Measurements from ENCODE around the gene LRRC71. TPM values are rescaled to one million over a fixed set of nuclear protein-coding genes. Genes with fewer than 3 reads are reported as not detected.
A peak's percentile ranks its signal among the peaks of the same experiment; 100 is the strongest.
"Not testable (repeated sequence)": the region's sequence is repeated elsewhere in the genome, so short reads cannot be mapped to it uniquely, and the experiment has no call there.

LRRC71 gene
- total and polyA plus RNA-seq, 10 of the 15 experiments (the other 5 are each of a cell fraction or from before 2014, with no cell fraction given), result not detected

GRCh38 chr1:156926695-156927094 is 6.3 kb downstream of the LRRC71 start:
- H3K9me3 ChIP-seq (replicated peaks; ENCODE audit: control insufficient read depth, insufficient read depth, low read length); intact Hi-C loops (cut with micrococcal nuclease; ENCODE audit: unreplicated experiment); FAIRE-seq; H2AFZ ChIP-seq (ENCODE audit: control insufficient read depth, low read depth, low read length); H3K27ac ChIP-seq (ENCODE audit: control insufficient read depth, insufficient read depth); H3K36me3 ChIP-seq (ENCODE audit: control insufficient read depth in 2 of 2, insufficient read depth in 2 of 2, low read length in 1 of 2); DNase-seq (ENCODE audit: low read depth, low spot score); ATAC-seq; H4K20me1 ChIP-seq (ENCODE audit: control insufficient read depth, insufficient read depth); POLR2A ChIA-PET; H3K9ac ChIP-seq (ENCODE audit: control insufficient read depth, insufficient read depth, low read length); H3K4me3 ChIP-seq; H3K4me2 ChIP-seq (ENCODE audit: control insufficient read depth, insufficient read depth); BruUV-seq (replicated peaks); in situ Hi-C loops (cut with MboI); H3K79me2 ChIP-seq (ENCODE audit: control insufficient read depth, insufficient read depth, low read length); SMC1A ChIA-PET (ENCODE audit: uncharacterized antibody, unreplicated experiment); H3K4me1 ChIP-seq (ENCODE audit: control insufficient read depth, insufficient read depth, low read length): not testable (repeated sequence)
- H3K27me3 ChIP-seq (replicated peaks in 1 of 2; ENCODE audit: control insufficient read depth in 2 of 2, insufficient read depth in 2 of 2, low read length in 1 of 2), result peaks cover 20 to 28% of the 10 kb centered on the region in 2 experiments
- 19% methylated on average over 6 of the region's 6 CpGs for WGBS (ENCODE audit: insufficient coverage, insufficient replicate concordance, low lambda C conversion rate, missing lambda C conversion rate)
- ChIA-PET RAD21 (ENCODE audit: unreplicated experiment) (interaction anchor here (1.4 to 2.0 kb wide), 3 partner anchors 35 to 147 kb away, joined by 3 to 5 read pairs (median 4); partner anchors contain the start of gene NTRK1), CTCF (interaction anchor here (1.1 to 1.6 kb wide), 3 partner anchors 10 to 67 kb away, joined by 3 to 4 read pairs (median 4); no protein-coding TSS in a partner anchor)

- Histone ChIP-seq H3K36me3 (ENCODE audit: control insufficient read depth in 2 of 2, insufficient read depth in 2 of 2, low read length in 1 of 2) (no peaks in the 10 kb centered on the region), H3K4me3 (no peak overlapping the region), H3K27me3 (replicated peaks in 1 of 2; ENCODE audit: control insufficient read depth in 2 of 2, insufficient read depth in 2 of 2, low read length in 1 of 2) (peaks cover 16 to 22% of the 10 kb centered on the region in 2 experiments), H3K79me2 (ENCODE audit: control insufficient read depth, insufficient read depth, low read length) (no peaks in the 10 kb centered on the region), H2AFZ (ENCODE audit: control insufficient read depth, low read depth, low read length) (no peak overlapping the region; the same call in 1 of the 2 replicates), H4K20me1 (ENCODE audit: control insufficient read depth, insufficient read depth) (no peaks in the 10 kb centered on the region), H3K9me3 (replicated peaks; ENCODE audit: control insufficient read depth, insufficient read depth, low read length) (no peaks in the 10 kb centered on the region), H3K4me1 (ENCODE audit: control insufficient read depth, insufficient read depth, low read length) (no peaks in the 10 kb centered on the region), H3K9ac (ENCODE audit: control insufficient read depth, insufficient read depth, low read length) (no peak overlapping the region), H3K4me2 (ENCODE audit: control insufficient read depth, insufficient read depth) (peak overlapping the region; percentile 13; the same call in 1 of the 2 replicates), H3K27ac (ENCODE audit: control insufficient read depth, insufficient read depth) (no peak overlapping the region)
- intact Hi-C loops (cut with micrococcal nuclease; ENCODE audit: unreplicated experiment), result loop anchor here (1.0 kb wide), 1 partner anchor 35 kb away; no protein-coding TSS in a partner anchor
- ChIA-PET RAD21 (ENCODE audit: unreplicated experiment) (interaction anchor here (0.7 to 2.0 kb wide), 5 partner anchors 15 to 147 kb away, joined by 3 to 4 read pairs (median 4); partner anchors contain the start of gene NTRK1), POLR2A (interaction anchor here (0.5 kb wide), 1 partner anchor 68 kb away, joined by 4 read pairs; no protein-coding TSS in a partner anchor), CTCF (interaction anchor here (0.9 to 1.8 kb wide), 9 partner anchors 9 to 212 kb away, joined by 3 to 25 read pairs (median 4); partner anchors contain the start of gene PEAR1), SMC1A (ENCODE audit: uncharacterized antibody, unreplicated experiment) (interaction anchor here (0.7 to 1.5 kb wide), 2 partner anchors 16 to 126 kb away, joined by 3 to 4 read pairs; no protein-coding TSS in a partner anchor)
- DNase-seq (ENCODE audit: low read depth, low spot score) (no peak), FAIRE-seq (no peak), ATAC-seq (peak; percentile 79)
- BruUV-seq (replicated peaks), result no TSS peak
- WGBS (ENCODE audit: insufficient coverage, insufficient replicate concordance, low lambda C conversion rate, missing lambda C conversion rate), result 23% methylated on average over 64 of the region's 64 CpGs
- in situ Hi-C loops (cut with MboI), result no loop called here
- peak; percentile 53 to 76 (median 66) for TF ChIP-seq CTCF (IDR thresholded peaks at IDR 0.05 in 2 of 3, conservative IDR thresholded peaks at IDR 0.05 in 1 of 3; ENCODE audit: control insufficient read depth in 2 of 3, extremely low read depth in 1 of 3, insufficient read depth in 1 of 3, low read depth in 3 of 3, low read length in 3 of 3)
- peak; percentile 52 for TF ChIP-seq RAD21 (IDR thresholded peaks at IDR 0.05; ENCODE audit: insufficient read depth, low read depth, low read length)
- 0 out of 2 replicates have a peak, but pooled peaks have one; percentile 26 for TF ChIP-seq IKZF1 (conservative IDR thresholded peaks at IDR 0.05)
- peak; percentile 11; the same call in 1 of the 2 replicates for TF ChIP-seq SMC3 (IDR thresholded peaks at IDR 0.05; ENCODE audit: borderline replicate concordance, low read length)
- no peak for TF ChIP-seq KDM1A (IDR thresholded peaks at IDR 0.05; ENCODE audit: borderline replicate concordance)
- no peak for TF ChIP-seq YBX1 (IDR thresholded peaks at IDR 0.05)
- TF ChIP-seq YY1 (IDR thresholded peaks at IDR 0.05; ENCODE audit: low read depth, low read length), result 0 out of 2 replicates have a peak, but pooled peaks have one; percentile 14
- no peak for TF ChIP-seq GATAD2B (conservative IDR thresholded peaks at IDR 0.05; ENCODE audit: low read depth)
Observed at GRCh38 chr1:156927215-156928042, 7.0 kb downstream of the LRRC71 start.

All from GM12878 (cell line).